NCI-H1436 (cell line): ENCODE results near the gene COX5A.

Experiments used
- DNase-seq: peaks from one replicate; lab custom pipeline; 2025; lab: John Stamatoyannopoulos, UW

The COX5A gene

GRCh38 chr15:74870436-74871215, 67.2 kb downstream of the COX5A start:
- DNase-seq = no peak
